DOHH2 (cell line): Measurements from ENCODE around the gene GLOD5.

Experiments used
- H3F3A ChIP-seq: fragments of 200-600 bp; sonication (generic), shearing (Covaris generic); 2 replicates; pipeline ENCODE4 v1.6.0; 2016; ENCODE audit warnings: antibody characterized with exemption, mild to moderate bottlenecking; ENCODE audit not compliant: control insufficient read depth, insufficient read depth
- H3K27ac ChIP-seq: fragments of 200-600 bp; sonication (generic); 2 replicates; pipeline ENCODE4 v1.5.1; 2014; ENCODE audit warnings: low read depth, mild to moderate bottlenecking, low read length, moderate library complexity
- H3K27me3 ChIP-seq: fragments of 200-600 bp; sonication (generic); 2 replicates; pipeline ENCODE4 v1.6.1; 2014; ENCODE audit warnings: mild to moderate bottlenecking, low read length, mixed read lengths; ENCODE audit not compliant: control insufficient read depth
- H3K36me3 ChIP-seq: fragments of 200-600 bp; sonication (generic); 2 replicates; pipeline ENCODE4 v1.6.1; 2014; ENCODE audit warnings: mild to moderate bottlenecking, low read length, moderate library complexity, mixed read lengths; ENCODE audit not compliant: control insufficient read depth
- H3K4me1 ChIP-seq: fragments of 200-600 bp; sonication (generic); 2 replicates; pipeline ENCODE4 v1.6.1; 2014; ENCODE audit warnings: mild to moderate bottlenecking, low read length, mixed read lengths; ENCODE audit not compliant: control insufficient read depth
- H3K4me2 ChIP-seq: fragments of 200-600 bp; sonication (generic); 2 replicates; pipeline ENCODE4 v1.6.0; 2014; ENCODE audit warnings: mild to moderate bottlenecking, low read length, moderate library complexity
- H3K4me3 ChIP-seq: fragments of 200-600 bp; sonication (generic); 2 replicates; pipeline ENCODE4 v1.5.1; 2014; ENCODE audit warnings: mild to moderate bottlenecking, low read length, mixed read lengths
- H3K79me2 ChIP-seq: fragments of 200-600 bp; sonication (generic); 2 replicates; pipeline ENCODE4 v1.6.1; 2014; ENCODE audit warnings: mild to moderate bottlenecking, low read length, mixed read lengths; ENCODE audit not compliant: control insufficient read depth
- H3K9me2 ChIP-seq: fragments of 200-600 bp; sonication (generic); replicated peaks from 2 replicates; pipeline ENCODE4 v1.6.1; 2014; ENCODE audit warnings: mild to moderate bottlenecking, low read length, mixed read lengths; ENCODE audit not compliant: control insufficient read depth
- H3K9me3 ChIP-seq: fragments of 200-600 bp; sonication (generic); 2 replicates; pipeline ENCODE4 v1.6.1; 2014; ENCODE audit warnings: antibody characterized with exemption, low read length, mixed read lengths; ENCODE audit not compliant: control insufficient read depth, insufficient read depth
- H4K20me1 ChIP-seq: fragments of 200-600 bp; sonication (generic); 2 replicates; pipeline ENCODE4 v1.6.0; 2014; ENCODE audit warnings: low read depth, mild to moderate bottlenecking, antibody characterized with exemption, low read length, moderate library complexity; ENCODE audit not compliant: control insufficient read depth, insufficient read depth
- CTCF ChIP-seq: fragments of 200-600 bp; sonication (generic); IDR thresholded peaks from one replicate; pipeline ENCODE4 v1.5.1; 2014; ENCODE audit warnings: antibody characterized with exemption, mild to moderate bottlenecking, low read depth, low read length; ENCODE audit not compliant: poor library complexity, severe bottlenecking
- EZH2phosphoT487 ChIP-seq: fragments of 200-600 bp; sonication (generic); IDR thresholded peaks from 2 replicates; pipeline ENCODE4 v1.6.1; 2017; ENCODE audit warnings: borderline replicate concordance, mild to moderate bottlenecking, antibody characterized with exemption, low read length, moderate library complexity, mixed read lengths

The GLOD5 gene

GRCh38 chrX:48823053-48823452 is 61.5 kb downstream of the GLOD5 start:
- H3K4me2 ChIP-seq = no peak overlapping the region
- no peak overlapping the region for H3K4me3 ChIP-seq
- no peaks in the 10 kb centered on the region for H3F3A ChIP-seq
- H3K27ac ChIP-seq = no peak overlapping the region
- no peaks in the 10 kb centered on the region for H3K9me2 ChIP-seq
- no peaks in the 10 kb centered on the region for H3K36me3 ChIP-seq
- TF ChIP-seq CTCF = no peak
- TF ChIP-seq EZH2phosphoT487 = no peak
- H4K20me1 ChIP-seq = no peaks in the 10 kb centered on the region
- H3K4me1 ChIP-seq = no peaks in the 10 kb centered on the region
- no peaks in the 10 kb centered on the region for H3K27me3 ChIP-seq
- no peaks in the 10 kb centered on the region for H3K9me3 ChIP-seq
- no peaks in the 10 kb centered on the region for H3K79me2 ChIP-seq
